Uterus (tissue), 2 donors: Measurements from ENCODE around the gene SRRM3.

Experiments used
- CTCF ChIP-seq, 4 experiments: fragments of 200-600 bp in 2 of 4; fragments of 450-650 bp in 2 of 4; sonication (generic) in 2 of 4; IDR thresholded peaks; one replicate each; pipeline ENCODE4 v1.5.1; 2016 to 2019; ENCODE audit warnings: antibody characterized with exemption in 4 of 4, mild to moderate bottlenecking in 2 of 4, moderate library complexity in 1 of 4
- POLR2A ChIP-seq, 2 donors: fragments of 450-650 bp; IDR thresholded peaks; one replicate each; pipeline ENCODE4 v1.6.1; 2016; ENCODE audit warnings: antibody characterized with exemption in 2 of 2, mild to moderate bottlenecking in 1 of 2, moderate library complexity in 1 of 2

GRCh38 chr7:76329479-76329878, 127.8 kb downstream of the SRRM3 start:
- TF ChIP-seq CTCF (IDR thresholded peaks at IDR 0.05) (no peak), POLR2A (IDR thresholded peaks at IDR 0.05) (no peak)
